ENCODE measurements around the gene DNASE1.

- TF ChIP-seq CTCF (IDR thresholded peaks at IDR 0.05) (no peak), POLR2A (IDR thresholded peaks at IDR 0.05; ENCODE audit: low read depth) (no peak)
Measured at GRCh38 chr16:3609895-3610697, 44.4 kb upstream of the DNASE1 start.
